ENCODE results near the gene PRSS16. TPM values are rescaled to one million over a fixed set of nuclear protein-coding genes. Genes with fewer than 3 reads are reported as not detected.

PRSS16 gene
- total and polyA plus RNA-seq, 9 of the 15 experiments (the other 6 are each of a cell fraction or from before 2014, with no cell fraction given) = 4.5 to 21.3 (median 12.1) TPM

DNA sequence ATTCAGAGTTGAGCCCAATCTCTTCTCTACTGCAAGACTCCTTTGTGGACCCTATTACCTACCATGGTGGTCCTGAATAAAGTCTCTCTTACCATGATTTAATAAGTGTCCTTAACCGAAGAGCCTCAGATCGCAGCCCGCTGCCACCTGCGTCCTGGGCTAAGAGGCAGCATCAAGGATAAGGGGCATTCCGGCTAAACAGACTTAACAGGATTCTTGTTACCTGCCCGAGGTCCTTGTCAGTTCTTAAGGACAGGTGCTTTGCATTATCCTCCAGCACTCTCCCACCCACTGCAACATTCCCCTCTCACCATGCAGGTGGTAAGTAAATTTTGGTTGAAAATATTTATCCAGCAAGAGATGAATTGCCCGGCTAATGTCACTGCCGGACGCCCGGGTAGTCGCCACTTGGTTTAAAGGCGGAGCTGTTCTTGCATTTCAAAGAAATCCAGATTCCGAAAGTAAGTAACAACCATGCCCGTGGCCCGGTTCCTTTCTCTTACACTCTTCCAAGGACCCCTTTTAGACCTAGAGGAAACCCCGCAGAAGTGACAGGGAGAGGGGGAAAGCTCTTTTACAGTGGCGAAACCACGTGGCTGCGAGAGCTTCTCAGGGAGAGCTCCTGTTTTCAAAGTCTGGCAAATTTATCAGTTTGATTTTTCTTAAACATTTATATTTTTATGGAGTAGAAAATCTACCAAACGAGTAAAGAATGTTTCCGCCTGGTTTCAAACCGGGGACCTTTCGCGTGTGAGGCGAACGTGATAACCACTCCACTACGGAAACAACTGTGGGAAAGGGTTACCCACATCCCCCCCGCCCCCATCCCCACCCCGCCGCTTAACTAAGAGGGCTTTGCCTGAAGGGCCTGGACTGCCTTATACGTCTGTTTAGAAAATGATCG, 41.9 kb upstream of the PRSS16 start (continued):
- TF ChIP-seq, protein P1, sequence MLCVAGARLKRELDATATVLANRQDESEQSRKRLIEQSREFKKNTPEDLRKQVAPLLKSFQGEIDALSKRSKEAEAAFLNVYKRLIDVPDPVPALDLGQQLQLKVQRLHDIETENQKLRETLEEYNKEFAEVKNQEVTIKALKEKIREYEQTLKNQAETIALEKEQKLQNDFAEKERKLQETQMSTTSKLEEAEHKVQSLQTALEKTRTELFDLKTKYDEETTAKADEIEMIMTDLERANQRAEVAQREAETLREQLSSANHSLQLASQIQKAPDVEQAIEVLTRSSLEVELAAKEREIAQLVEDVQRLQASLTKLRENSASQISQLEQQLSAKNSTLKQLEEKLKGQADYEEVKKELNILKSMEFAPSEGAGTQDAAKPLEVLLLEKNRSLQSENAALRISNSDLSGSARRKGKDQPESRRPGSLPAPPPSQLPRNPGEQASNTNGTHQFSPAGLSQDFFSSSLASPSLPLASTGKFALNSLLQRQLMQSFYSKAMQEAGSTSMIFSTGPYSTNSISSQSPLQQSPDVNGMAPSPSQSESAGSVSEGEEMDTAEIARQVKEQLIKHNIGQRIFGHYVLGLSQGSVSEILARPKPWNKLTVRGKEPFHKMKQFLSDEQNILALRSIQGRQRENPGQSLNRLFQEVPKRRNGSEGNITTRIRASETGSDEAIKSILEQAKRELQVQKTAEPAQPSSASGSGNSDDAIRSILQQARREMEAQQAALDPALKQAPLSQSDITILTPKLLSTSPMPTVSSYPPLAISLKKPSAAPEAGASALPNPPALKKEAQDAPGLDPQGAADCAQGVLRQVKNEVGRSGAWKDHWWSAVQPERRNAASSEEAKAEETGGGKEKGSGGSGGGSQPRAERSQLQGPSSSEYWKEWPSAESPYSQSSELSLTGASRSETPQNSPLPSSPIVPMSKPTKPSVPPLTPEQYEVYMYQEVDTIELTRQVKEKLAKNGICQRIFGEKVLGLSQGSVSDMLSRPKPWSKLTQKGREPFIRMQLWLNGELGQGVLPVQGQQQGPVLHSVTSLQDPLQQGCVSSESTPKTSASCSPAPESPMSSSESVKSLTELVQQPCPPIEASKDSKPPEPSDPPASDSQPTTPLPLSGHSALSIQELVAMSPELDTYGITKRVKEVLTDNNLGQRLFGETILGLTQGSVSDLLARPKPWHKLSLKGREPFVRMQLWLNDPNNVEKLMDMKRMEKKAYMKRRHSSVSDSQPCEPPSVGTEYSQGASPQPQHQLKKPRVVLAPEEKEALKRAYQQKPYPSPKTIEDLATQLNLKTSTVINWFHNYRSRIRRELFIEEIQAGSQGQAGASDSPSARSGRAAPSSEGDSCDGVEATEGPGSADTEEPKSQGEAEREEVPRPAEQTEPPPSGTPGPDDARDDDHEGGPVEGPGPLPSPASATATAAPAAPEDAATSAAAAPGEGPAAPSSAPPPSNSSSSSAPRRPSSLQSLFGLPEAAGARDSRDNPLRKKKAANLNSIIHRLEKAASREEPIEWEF (CRISPR knock-in tag; IDR thresholded peaks at IDR 0.05) = no peak
- TF ChIP-seq GTF3C2 (IDR thresholded peaks at IDR 0.05; ENCODE audit: borderline replicate concordance, extremely low read depth, insufficient read length) (peak; percentile 93), PCBP1 (IDR thresholded peaks at IDR 0.05; ENCODE audit: low read depth, low read length, poor library complexity, severe bottlenecking) (no peak), ADNP (tag; IDR thresholded peaks at IDR 0.05) (peak; percentile 95), ARID4B (CRISPR knock-in tag; IDR thresholded peaks at IDR 0.05) (no peak), TEAD4 (IDR thresholded peaks at IDR 0.05; ENCODE audit: low read length) (peak; percentile 10; the same call in 1 of the 2 replicates), TEAD4 (CRISPR knock-in tag; IDR thresholded peaks at IDR 0.05; ENCODE audit: borderline replicate concordance) (no peak), POLR2H (tag; IDR thresholded peaks at IDR 0.05; ENCODE audit: low read depth) (peak; percentile 81; the same call in 1 of the 2 replicates), ZNF589 (CRISPR knock-in tag; IDR thresholded peaks at IDR 0.05; ENCODE audit: low read depth) (0 out of 2 replicates have a peak, but pooled peaks have one; percentile 48)

All from K562 (cell line).